GM06990 (cell line): ENCODE measurements around the gene LOX.

ENCODE experiments used
- DNase-seq: peaks from one replicate; pipeline ENCODE4 v3.0.0-alpha.2; 2011; ENCODE audit not compliant: insufficient read length; ENCODE audit errors: extremely low read depth
- H3K27me3 ChIP-seq: replicated peaks from 2 replicates; pipeline ENCODE4 v1.6.0; 2011; ENCODE audit warnings: low read length; ENCODE audit not compliant: control insufficient read depth, insufficient read depth
- H3K36me3 ChIP-seq: 2 replicates; pipeline ENCODE4 v1.5.1; 2011; ENCODE audit warnings: low read length; ENCODE audit not compliant: control insufficient read depth, insufficient read depth
- H3K4me3 ChIP-seq: replicated peaks from 2 replicates; pipeline ENCODE4 v1.5.1; 2011; ENCODE audit warnings: low read depth, mild to moderate bottlenecking, control low read depth, low read length
- CTCF ChIP-seq: IDR thresholded peaks from 2 replicates; pipeline ENCODE4 v1.5.1; 2011; ENCODE audit warnings: low read length, control low read depth, mild to moderate bottlenecking, inconsistent platforms; ENCODE audit not compliant: insufficient read depth, poor library complexity, severe bottlenecking

LOX gene

GRCh38 chr5:122114501-122114900 lies 36.4 kb upstream of the LOX start:
- Histone ChIP-seq H3K4me3 (no peak overlapping the region), H3K27me3 (no peaks in the 10 kb centered on the region), H3K36me3 (no peaks in the 10 kb centered on the region)
- TF ChIP-seq CTCF, result no peak
- no peak for DNase-seq

GRCh38 chr5:122112733-122113558 lies 34.9 kb upstream of the LOX start:
- no peaks in the 10 kb centered on the region for H3K27me3 ChIP-seq
- no peaks in the 10 kb centered on the region for H3K36me3 ChIP-seq
- no peak for TF ChIP-seq CTCF
- no peak overlapping the region for H3K4me3 ChIP-seq
- DNase-seq, result no peak

- no peak for DNase-seq
- Histone ChIP-seq H3K36me3 (no peaks in the 10 kb centered on the region), H3K27me3 (no peaks in the 10 kb centered on the region), H3K4me3 (no peak overlapping the region)
- TF ChIP-seq CTCF, result no peak
Observed at GRCh38 chr5:122112063-122112462, 34.0 kb upstream of the LOX start.

- no peak overlapping the region for H3K4me3 ChIP-seq
- no peaks in the 10 kb centered on the region for H3K36me3 ChIP-seq
- no peak for TF ChIP-seq CTCF
- H3K27me3 ChIP-seq, result no peaks in the 10 kb centered on the region
- DNase-seq, result no peak
Observed at GRCh38 chr5:122111460-122111859, 33.4 kb upstream of the LOX start.

- Histone ChIP-seq H3K27me3 (no peaks in the 10 kb centered on the region), H3K36me3 (no peaks in the 10 kb centered on the region), H3K4me3 (no peak overlapping the region)
- TF ChIP-seq CTCF, result no peak
- no peak for DNase-seq
Observed at GRCh38 chr5:122110987-122111386, 32.9 kb upstream of the LOX start.
